Erythroblast (primary cell): Measurements from ENCODE around the gene WDR20.

Source experiments
- DNase-seq, 2 experiments: peaks; one replicate each; lab custom pipeline; 2025; lab: John Stamatoyannopoulos, UW
- GATA1 ChIP-seq: IDR thresholded peaks from 2 replicates; pipeline ENCODE4 v1.6.1; 2011; ENCODE audit warnings: low read depth, mild to moderate bottlenecking, control low read depth, low read length, moderate library complexity
- POLR2A ChIP-seq: IDR thresholded peaks from 2 replicates; pipeline ENCODE4 v1.6.1; 2011; ENCODE audit warnings: mild to moderate bottlenecking, low read length

Gene WDR20

GRCh38 chr14:102187044-102187443 is 47.3 kb downstream of the WDR20 start:
- no peak for TF ChIP-seq POLR2A
- no peak for TF ChIP-seq GATA1
- peak in 1 of 2 experiments; percentile 21 for DNase-seq

DNA sequence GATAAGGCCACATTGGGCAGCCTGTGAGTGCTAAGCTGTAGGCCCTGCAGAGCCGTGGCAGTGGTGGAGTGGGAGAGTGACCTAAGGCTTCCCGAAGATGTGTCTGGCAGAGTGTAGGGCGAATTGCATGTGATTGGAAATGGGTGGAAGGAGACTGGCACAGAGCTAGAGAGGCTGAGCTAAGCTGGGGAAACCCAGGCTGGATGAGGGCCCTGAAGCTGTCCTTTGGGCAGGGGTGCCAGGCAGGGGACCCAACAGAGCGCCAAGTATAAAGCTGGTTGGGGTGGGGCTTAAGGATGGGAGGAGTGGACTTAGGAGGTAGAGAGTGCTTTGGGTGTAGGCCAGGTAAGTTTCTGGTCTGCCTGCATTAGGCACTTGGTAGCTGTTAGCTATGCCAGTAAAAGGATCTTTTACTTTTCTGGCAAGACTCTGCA is 47.9 kb downstream of the WDR20 start:
- no peak for DNase-seq
- TF ChIP-seq POLR2A (no peak), GATA1 (no peak)

DNA sequence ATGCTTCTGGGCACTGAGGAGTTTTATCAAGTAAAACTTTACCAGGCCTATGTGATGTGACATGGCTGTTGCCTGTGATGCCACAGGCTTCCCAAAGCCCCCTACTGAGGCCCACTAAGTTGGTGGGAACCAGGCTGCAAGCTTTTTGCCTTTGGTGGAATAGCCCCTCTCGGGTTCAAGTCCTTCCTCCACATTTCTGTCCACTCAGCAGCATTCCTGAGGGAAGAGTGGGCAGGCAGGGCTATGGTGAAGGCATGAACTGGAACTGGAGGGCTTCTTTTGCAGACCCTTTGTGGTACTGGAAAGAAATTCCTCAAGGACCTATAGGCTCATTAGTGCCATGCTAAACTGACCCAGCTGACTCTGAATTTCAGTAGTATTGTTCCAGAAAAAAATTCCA is 48.5 kb downstream of the WDR20 start:
- no peak for TF ChIP-seq POLR2A
- TF ChIP-seq GATA1, result no peak

DNA sequence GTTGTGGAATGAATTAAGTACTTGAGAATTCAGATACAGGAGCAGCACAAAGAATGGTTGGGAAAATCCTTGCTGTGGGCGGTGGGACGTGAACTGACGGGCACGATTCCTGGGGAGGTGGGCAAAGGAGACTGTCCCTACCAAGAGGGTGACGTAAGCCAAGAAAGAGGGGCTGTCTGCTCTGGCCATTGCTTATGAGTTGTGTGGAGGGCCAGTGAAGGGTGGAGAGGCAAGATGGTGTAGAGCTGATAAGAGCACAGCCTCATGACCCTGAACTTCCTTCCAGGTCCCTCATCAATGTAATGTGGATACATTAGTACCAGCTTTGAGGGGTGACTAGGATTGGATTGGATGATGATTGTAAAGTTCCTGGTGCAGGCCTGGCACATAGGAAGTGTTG is 50.2 kb downstream of the WDR20 start:
- DNase-seq, result peak; percentile 75 to 83
- no peak for TF ChIP-seq POLR2A
- peak; percentile 67 for TF ChIP-seq GATA1

More for the DNA sequence above, 48.5 kb downstream of the WDR20 start:
- DNase-seq, result no peak

GRCh38 chr14:102192840-102193502 is 53.3 kb downstream of the WDR20 start:
- TF ChIP-seq GATA1, result no peak
- TF ChIP-seq POLR2A, result no peak
- no peak for DNase-seq

- TF ChIP-seq GATA1 (no peak), POLR2A (no peak)
- no peak for DNase-seq
These were observed 55.2 kb downstream of the WDR20 start for GRCh38 chr14:102194856-102195255.

DNA sequence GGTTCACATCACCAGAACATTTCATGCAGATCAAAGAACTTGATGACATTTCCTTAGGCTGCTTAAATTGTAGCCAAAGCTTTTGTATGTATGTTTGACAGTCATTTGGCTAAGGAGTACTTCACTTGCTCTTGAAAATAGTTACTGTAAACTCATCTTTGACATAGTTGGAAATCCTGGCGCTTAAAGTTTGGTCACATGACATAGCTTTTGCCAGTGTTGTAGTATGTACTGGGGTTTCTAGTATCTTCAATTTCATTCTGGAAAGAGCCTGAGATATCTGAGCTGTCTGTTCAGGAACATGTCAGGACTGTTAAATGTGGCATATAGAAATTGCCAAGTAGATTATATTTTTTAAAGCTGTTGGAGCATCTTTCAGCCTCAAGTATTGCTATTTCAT is 55.7 kb downstream of the WDR20 start:
- no peak for DNase-seq
- TF ChIP-seq POLR2A, result no peak
- no peak for TF ChIP-seq GATA1

DNA sequence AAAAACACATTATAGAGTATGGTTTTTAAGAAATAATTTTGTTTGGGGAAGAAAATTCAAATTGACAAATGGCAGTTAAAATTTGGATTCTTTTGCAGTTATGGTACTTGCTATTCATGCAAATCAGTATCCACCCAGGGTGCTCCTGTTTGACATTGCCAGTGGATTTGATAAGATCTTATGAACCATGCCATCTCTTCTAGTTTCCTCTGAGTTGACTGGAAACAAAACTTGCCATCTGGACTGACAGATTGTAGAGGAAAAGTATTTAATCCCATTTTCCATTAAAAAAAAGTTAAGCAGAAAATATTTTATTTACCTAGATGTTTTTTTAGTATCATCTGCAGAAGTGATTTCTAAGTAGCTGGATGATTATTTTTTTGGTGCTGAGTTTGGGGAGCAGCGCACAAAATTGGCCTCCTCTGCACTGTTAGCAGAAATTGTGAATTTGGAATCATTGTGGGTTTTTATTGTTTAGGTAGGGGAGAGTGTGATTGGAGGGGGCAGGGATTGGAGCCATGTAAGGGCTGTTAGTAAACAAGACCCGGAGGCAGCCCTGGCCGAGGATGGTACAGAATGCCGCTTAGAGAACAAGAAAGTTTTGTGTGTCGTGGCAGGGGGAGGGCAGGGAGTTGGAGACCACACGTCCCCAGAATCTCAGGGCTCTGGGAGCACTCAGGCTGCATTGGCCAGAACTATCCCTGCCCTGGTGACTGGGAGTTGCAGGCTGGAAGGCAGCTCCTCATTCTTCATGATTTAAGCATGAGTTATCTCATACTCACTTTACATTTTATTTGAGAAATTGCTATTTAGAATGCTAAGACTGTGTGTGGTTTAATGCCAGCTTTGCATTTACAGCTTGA is 56.6 kb downstream of the WDR20 start:
- no peak for DNase-seq
- TF ChIP-seq GATA1, result no peak

GRCh38 chr14:102196902-102197230 is 57.2 kb downstream of the WDR20 start:
- no peak for DNase-seq
- TF ChIP-seq POLR2A (no peak), GATA1 (no peak)

- no peak for DNase-seq
- TF ChIP-seq POLR2A (no peak), GATA1 (no peak)
These were observed 57.7 kb downstream of the WDR20 start for GRCh38 chr14:102197317-102197853.

DNA sequence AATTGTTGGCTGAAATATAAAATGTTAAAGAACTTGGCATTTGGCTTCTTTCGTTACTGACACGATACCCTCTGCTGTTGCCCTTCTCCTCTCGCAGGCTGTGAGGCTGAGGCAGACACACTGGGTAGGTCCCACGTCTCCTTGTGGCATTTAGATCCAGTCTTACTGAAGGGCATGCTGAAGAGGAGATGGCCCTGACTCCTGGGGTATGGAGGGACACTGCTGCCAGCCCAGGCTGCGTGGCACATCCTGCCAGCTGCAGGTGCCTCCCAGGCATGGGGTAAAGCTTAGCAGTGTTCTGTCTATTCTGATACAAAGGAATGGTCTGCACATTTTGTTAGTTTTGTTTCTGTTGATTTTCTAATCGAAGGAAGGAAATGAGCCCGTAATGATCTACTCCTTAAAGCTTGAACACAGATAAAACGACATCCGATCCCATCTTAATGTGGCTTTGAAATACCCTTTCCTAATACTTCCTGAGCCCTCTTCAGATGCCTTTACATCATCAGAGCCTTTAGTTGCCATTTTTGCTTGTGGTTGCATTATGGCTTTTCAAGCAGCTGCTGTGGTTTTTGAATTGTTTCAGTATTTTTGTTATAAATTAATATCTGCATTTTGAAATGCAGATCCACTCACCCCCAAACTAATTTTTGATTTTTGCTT is 61.1 kb downstream of the WDR20 start:
- no peak for DNase-seq
- no peak for TF ChIP-seq POLR2A
- TF ChIP-seq GATA1, result no peak

DNA sequence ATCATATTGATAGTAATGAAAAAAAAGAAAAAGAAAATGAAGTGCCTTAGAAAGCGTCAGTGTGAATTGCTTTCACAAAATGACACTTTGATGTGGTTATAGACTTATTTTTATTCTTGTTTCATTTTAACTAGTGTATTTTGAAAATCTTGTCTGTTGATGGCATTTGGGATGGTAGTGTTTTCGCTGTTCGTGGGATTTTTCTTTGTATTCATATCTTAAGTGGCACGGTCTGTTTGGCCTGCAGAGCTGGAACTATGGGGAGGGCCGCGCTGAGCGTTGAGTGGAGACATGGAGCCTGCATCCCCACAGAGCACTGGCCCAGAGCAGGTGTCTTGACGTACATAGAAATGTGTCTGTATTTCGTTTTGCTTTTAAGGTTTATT is 61.6 kb downstream of the WDR20 start:
- TF ChIP-seq GATA1, result no peak
- TF ChIP-seq POLR2A, result no peak
- no peak for DNase-seq

- TF ChIP-seq POLR2A (no peak), GATA1 (no peak)
These were observed 62.1 kb downstream of the WDR20 start for GRCh38 chr14:102201776-102202175.

GRCh38 chr14:102202944-102203343 is 63.2 kb downstream of the WDR20 start:
- TF ChIP-seq POLR2A (no peak), GATA1 (no peak)
- DNase-seq, result no peak

More at GRCh38 chr14:102201776-102202175, 62.1 kb downstream of the WDR20 start:
- DNase-seq, result no peak
